HCT116 (cell line): ENCODE measurements around the gene TTC19. TPM values are rescaled to one million over a fixed set of nuclear protein-coding genes. Genes with fewer than 3 reads are reported as not detected.

Experiments
- ATAC-seq: fragments of 200-7000 bp; cut with Tn5 transposase; 2 replicates; pipeline ENCODE4 v1.9.1; 2020; ENCODE audit warnings: mild to moderate bottlenecking, moderate library complexity
- BruUV-seq: library from RNA; stranded (reverse); fragments of 400-500 nt; replicated peaks from 2 replicates; lab custom pipeline; 2021; lab: Mats Ljungman, UMichigan
- CTCF ChIA-PET: fragments of 300-600 bp; sonication (Branson Sonifier 250); formaldehyde crosslinking; loops from one replicate; lab custom pipeline; 2021; ENCODE audit warnings: antibody characterized with exemption; lab: Charles Lee
- POLR2A ChIA-PET: fragments of 300-600, 350-600 bp; sonication (Branson Sonifier 250); formaldehyde crosslinking; loops from one replicate; lab custom pipeline; 2021; ENCODE audit warnings: antibody characterized with exemption; lab: Charles Lee
- RAD21 ChIA-PET, 2 experiments: fragments of 300-600 bp; sonication (Branson Sonifier 250); formaldehyde crosslinking; loops; one replicate each; lab custom pipeline; 2023; ENCODE audit warnings: low total read pairs in 2 of 2; ENCODE audit not compliant: uncharacterized antibody in 2 of 2, unreplicated experiment in 2 of 2, low non-redundant PET in 1 of 2; lab: Charles Lee
- DNase-seq: peaks from one replicate; pipeline ENCODE4 v3.0.0-alpha.2; 2010; ENCODE audit warnings: low read depth, low spot score
- H2AFZ ChIP-seq: fragments of 200-600 bp; shearing (Covaris generic), sonication (generic); 2 replicates; pipeline ENCODE4 v1.6.1; 2017; ENCODE audit warnings: low read depth, mixed run types, mixed read lengths, antibody characterized with exemption, low read length; ENCODE audit not compliant: poor library complexity, severe bottlenecking
- H3K27ac ChIP-seq: 2 replicates; pipeline ENCODE4 v1.5.1; 2012; ENCODE audit warnings: low read depth, low read length
- H3K27me3 ChIP-seq: fragments of 200-600 bp; sonication (generic); 2 replicates; pipeline ENCODE4 v1.6.1; 2016; ENCODE audit warnings: mixed run types, low read length, mixed read lengths; ENCODE audit not compliant: insufficient read depth
- H3K36me3 ChIP-seq, 2 experiments: fragments of 200-500 bp in 1 of 2; fragments of 200-600 bp in 1 of 2; sonication (Bioruptor generic) in 1 of 2; sonication (generic) in 1 of 2; 2 replicates each; pipeline versions ENCODE4 v1.5.1 to v1.6.1; 2014 to 2016; ENCODE audit warnings: low read length in 2 of 2, inconsistent platforms in 1 of 2, mixed read lengths in 1 of 2, mixed run types in 1 of 2; ENCODE audit not compliant: insufficient read depth in 2 of 2, control insufficient read depth in 1 of 2
- H3K4me1 ChIP-seq, 2 experiments: fragments of 200-600 bp in 1 of 2; sonication (generic) in 1 of 2; 2 replicates each; pipeline versions ENCODE4 v1.5.1 to v1.6.1; 2012 to 2017; ENCODE audit warnings: low read length in 2 of 2, inconsistent platforms in 1 of 2, mild to moderate bottlenecking in 1 of 2, mixed read lengths in 1 of 2, mixed run types in 1 of 2, moderate library complexity in 1 of 2; ENCODE audit not compliant: insufficient read depth in 2 of 2, control insufficient read depth in 1 of 2
- H3K4me2 ChIP-seq: fragments of 200-600 bp; sonication (generic); 2 replicates; pipeline ENCODE4 v1.6.1; 2017; ENCODE audit warnings: mixed run types, low read length, mixed read lengths
- H3K4me3 ChIP-seq, 2 experiments: fragments of 200-600 bp in 1 of 2; sonication (generic) in 1 of 2; replicated peaks in 1 of 2; 2 replicates each; pipeline ENCODE4 v1.5.1; 2011 to 2016; ENCODE audit warnings: low read length in 2 of 2, control low read depth in 1 of 2, low read depth in 1 of 2, mild to moderate bottlenecking in 1 of 2, mixed read lengths in 1 of 2, mixed run types in 1 of 2
- H3K79me2 ChIP-seq: fragments of 200-600 bp; sonication (generic); 2 replicates; pipeline ENCODE4 v1.6.1; 2017; ENCODE audit warnings: mild to moderate bottlenecking, mixed run types, low read length, moderate library complexity, mixed read lengths; ENCODE audit not compliant: insufficient read depth
- H3K9ac ChIP-seq: fragments of 200-600 bp; sonication (generic); 2 replicates; pipeline ENCODE4 v1.6.1; 2016; ENCODE audit warnings: low read length, mixed read lengths
- H3K9me2 ChIP-seq: fragments of 200-600 bp; sonication (generic), shearing (Covaris generic); 2 replicates; pipeline ENCODE4 v1.6.1; 2017; ENCODE audit warnings: mixed run types, mild to moderate bottlenecking, moderate library complexity; ENCODE audit not compliant: insufficient read depth
- H3K9me3 ChIP-seq, 2 experiments: fragments of 200-500 bp in 1 of 2; fragments of 200-600 bp in 1 of 2; sonication (Bioruptor generic) in 1 of 2; sonication (generic) in 1 of 2; 2 replicates each; pipeline ENCODE4 v1.6.1; 2014 to 2017; ENCODE audit warnings: low read length in 2 of 2, mixed read lengths in 2 of 2, inconsistent platforms in 1 of 2, low read depth in 1 of 2, mild to moderate bottlenecking in 1 of 2, mixed run types in 1 of 2, moderate library complexity in 1 of 2; ENCODE audit not compliant: control insufficient read depth in 1 of 2, insufficient read depth in 1 of 2
- H4K20me1 ChIP-seq: fragments of 200-600 bp; sonication (generic), shearing (Covaris generic); 2 replicates; pipeline ENCODE4 v1.6.1; 2017; ENCODE audit warnings: mixed run types, mild to moderate bottlenecking, moderate library complexity; ENCODE audit not compliant: insufficient read depth
- ELF1 ChIP-seq: IDR thresholded peaks from 2 replicates; pipeline ENCODE4 v1.6.1; 2012; ENCODE audit warnings: low read depth, borderline replicate concordance
- EZH2 ChIP-seq: fragments of 200-600 bp; sonication (generic); IDR thresholded peaks from 2 replicates; pipeline ENCODE4 v1.6.1; 2017; ENCODE audit warnings: antibody characterized with exemption, mixed run types
- FOSL1 ChIP-seq: IDR thresholded peaks from 2 replicates; pipeline ENCODE4 v1.6.1; 2012; ENCODE audit warnings: low read depth
- RAD21 ChIP-seq: IDR thresholded peaks from 2 replicates; pipeline ENCODE4 v1.6.1; 2012; ENCODE audit warnings: low read depth, mild to moderate bottlenecking
- SIN3A ChIP-seq: IDR thresholded peaks from 2 replicates; pipeline ENCODE4 v1.6.1; 2012; ENCODE audit warnings: low read depth
- SRF ChIP-seq: IDR thresholded peaks from 2 replicates; pipeline ENCODE4 v1.6.1; 2012; ENCODE audit warnings: low read depth
- ZBTB33 ChIP-seq: IDR thresholded peaks from 2 replicates; pipeline ENCODE4 v1.6.1; 2011; ENCODE audit warnings: mild to moderate bottlenecking, low read length, moderate library complexity; ENCODE audit not compliant: insufficient replicate concordance; ENCODE audit errors: extremely low read depth
- ZNF274 ChIP-seq: fragments of 200-500 bp; sonication (Bioruptor generic); IDR thresholded peaks from 2 replicates; pipeline ENCODE4 v1.6.1; 2014; ENCODE audit warnings: mild to moderate bottlenecking, low read depth, low read length, inconsistent platforms
- intact Hi-C: fragments of 100-400 bp; cut with micrococcal nuclease; formaldehyde crosslinking; loops from 2 replicates; pipeline ENCODE4 v1.10.0; 2022
- total RNA-seq: library from RNA; stranded (reverse); gene quantifications from one replicate; pipeline ENCODE4 v1.2.1, GENCODE V29; 2021; ENCODE audit not compliant: unreplicated experiment
- TF ChIP-seq, protein P1 (sequence below), 3 experiments: fragments of 200-600 bp in 1 of 3; sonication (generic) in 1 of 3; IDR thresholded peaks in 2 of 3; conservative IDR thresholded peaks in 1 of 3; 2 replicates each; pipeline ENCODE4 v1.5.1; 2012 to 2017; ENCODE audit warnings: low read depth in 2 of 3, low read length in 2 of 3, antibody characterized with exemption in 1 of 3, borderline replicate concordance in 1 of 3, control low read depth in 1 of 3, mild to moderate bottlenecking in 1 of 3, mixed read lengths in 1 of 3, mixed run types in 1 of 3, moderate library complexity in 1 of 3; ENCODE audit not compliant: insufficient read depth in 1 of 3
- TF ChIP-seq, protein P2 (sequence below): IDR thresholded peaks from 2 replicates; pipeline ENCODE4 v1.6.1; 2012; ENCODE audit warnings: low read depth

TTC19 gene
- total RNA-seq, 1 experiment from 2014 or later = 61.3 TPM

- Histone ChIP-seq H3K4me3 (no peak overlapping the region), H3K9me3 (no peaks in the 10 kb centered on the region), H2AFZ (no peak overlapping the region), H3K36me3 (peaks cover 0 to 12% of the 10 kb centered on the region in 2 experiments; a peak in 1 of 4 replicates), H3K9ac (peak overlapping the region; percentile 79), H3K79me2 (peaks cover 99% of the 10 kb centered on the region), H3K4me1 (peaks cover 63 to 92% of the 10 kb centered on the region in 2 experiments), H3K4me2 (peak overlapping the region; percentile 80; the same call in 1 of the 2 replicates), H3K27ac (peak overlapping the region; percentile 51), H4K20me1 (no peaks in the 10 kb centered on the region), H3K27me3 (no peaks in the 10 kb centered on the region), H3K9me2 (no peaks in the 10 kb centered on the region)
- no peak for TF ChIP-seq RAD21
- TF ChIP-seq, protein P1, sequence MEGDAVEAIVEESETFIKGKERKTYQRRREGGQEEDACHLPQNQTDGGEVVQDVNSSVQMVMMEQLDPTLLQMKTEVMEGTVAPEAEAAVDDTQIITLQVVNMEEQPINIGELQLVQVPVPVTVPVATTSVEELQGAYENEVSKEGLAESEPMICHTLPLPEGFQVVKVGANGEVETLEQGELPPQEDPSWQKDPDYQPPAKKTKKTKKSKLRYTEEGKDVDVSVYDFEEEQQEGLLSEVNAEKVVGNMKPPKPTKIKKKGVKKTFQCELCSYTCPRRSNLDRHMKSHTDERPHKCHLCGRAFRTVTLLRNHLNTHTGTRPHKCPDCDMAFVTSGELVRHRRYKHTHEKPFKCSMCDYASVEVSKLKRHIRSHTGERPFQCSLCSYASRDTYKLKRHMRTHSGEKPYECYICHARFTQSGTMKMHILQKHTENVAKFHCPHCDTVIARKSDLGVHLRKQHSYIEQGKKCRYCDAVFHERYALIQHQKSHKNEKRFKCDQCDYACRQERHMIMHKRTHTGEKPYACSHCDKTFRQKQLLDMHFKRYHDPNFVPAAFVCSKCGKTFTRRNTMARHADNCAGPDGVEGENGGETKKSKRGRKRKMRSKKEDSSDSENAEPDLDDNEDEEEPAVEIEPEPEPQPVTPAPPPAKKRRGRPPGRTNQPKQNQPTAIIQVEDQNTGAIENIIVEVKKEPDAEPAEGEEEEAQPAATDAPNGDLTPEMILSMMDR (IDR thresholded peaks at IDR 0.05 in 2 of 3, conservative IDR thresholded peaks at IDR 0.05 in 1 of 3; ENCODE audit: borderline replicate concordance in 1 of 3, insufficient read depth in 1 of 3, low read depth in 2 of 3, low read length in 2 of 3) = no peak
- no peak for TF ChIP-seq ELF1
- TF ChIP-seq SRF = no peak
- TF ChIP-seq EZH2 = no peak
- TF ChIP-seq, protein P2, sequence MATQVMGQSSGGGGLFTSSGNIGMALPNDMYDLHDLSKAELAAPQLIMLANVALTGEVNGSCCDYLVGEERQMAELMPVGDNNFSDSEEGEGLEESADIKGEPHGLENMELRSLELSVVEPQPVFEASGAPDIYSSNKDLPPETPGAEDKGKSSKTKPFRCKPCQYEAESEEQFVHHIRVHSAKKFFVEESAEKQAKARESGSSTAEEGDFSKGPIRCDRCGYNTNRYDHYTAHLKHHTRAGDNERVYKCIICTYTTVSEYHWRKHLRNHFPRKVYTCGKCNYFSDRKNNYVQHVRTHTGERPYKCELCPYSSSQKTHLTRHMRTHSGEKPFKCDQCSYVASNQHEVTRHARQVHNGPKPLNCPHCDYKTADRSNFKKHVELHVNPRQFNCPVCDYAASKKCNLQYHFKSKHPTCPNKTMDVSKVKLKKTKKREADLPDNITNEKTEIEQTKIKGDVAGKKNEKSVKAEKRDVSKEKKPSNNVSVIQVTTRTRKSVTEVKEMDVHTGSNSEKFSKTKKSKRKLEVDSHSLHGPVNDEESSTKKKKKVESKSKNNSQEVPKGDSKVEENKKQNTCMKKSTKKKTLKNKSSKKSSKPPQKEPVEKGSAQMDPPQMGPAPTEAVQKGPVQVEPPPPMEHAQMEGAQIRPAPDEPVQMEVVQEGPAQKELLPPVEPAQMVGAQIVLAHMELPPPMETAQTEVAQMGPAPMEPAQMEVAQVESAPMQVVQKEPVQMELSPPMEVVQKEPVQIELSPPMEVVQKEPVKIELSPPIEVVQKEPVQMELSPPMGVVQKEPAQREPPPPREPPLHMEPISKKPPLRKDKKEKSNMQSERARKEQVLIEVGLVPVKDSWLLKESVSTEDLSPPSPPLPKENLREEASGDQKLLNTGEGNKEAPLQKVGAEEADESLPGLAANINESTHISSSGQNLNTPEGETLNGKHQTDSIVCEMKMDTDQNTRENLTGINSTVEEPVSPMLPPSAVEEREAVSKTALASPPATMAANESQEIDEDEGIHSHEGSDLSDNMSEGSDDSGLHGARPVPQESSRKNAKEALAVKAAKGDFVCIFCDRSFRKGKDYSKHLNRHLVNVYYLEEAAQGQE = no peak
- TF ChIP-seq SIN3A = no peak
- TF ChIP-seq ZBTB33 = no peak
- no peak for TF ChIP-seq ZNF274
- TF ChIP-seq FOSL1 = no peak
- intact Hi-C loops = no loop called here
- no TSS peak for BruUV-seq
- DNase-seq = no peak
- ChIA-PET RAD21 (interaction anchor here in 1 of 2 experiments (0.5 kb wide), 1 partner anchor 47 kb away, joined by 5 read pairs; no protein-coding TSS in a partner anchor), POLR2A (no interaction called here), CTCF (no interaction called here)
- ATAC-seq = 0 out of 2 replicates have a peak, but pooled peaks have one; percentile 14
These were observed 48.1 kb upstream of the TTC19 start for GRCh38 chr17:15951368-15952047.
